K562 (cell line): ENCODE results near the gene SRGAP2C. TPM values are rescaled to one million over a fixed set of nuclear protein-coding genes. Genes with fewer than 3 reads are reported as not detected.
"Not testable (repeated sequence)": the region's sequence is repeated elsewhere in the genome, so short reads cannot be mapped to it uniquely, and the experiment has no call there.

Experiments used
- ATAC-seq: fragments of 200-7000 bp; cut with Tn5 transposase; 3 replicates; pipeline ENCODE4 v1.9.1; 2020; ENCODE audit warnings: moderate library complexity
- BruUV-seq: library from RNA; stranded (reverse); fragments of 400-500 nt; replicated peaks from 2 replicates; lab custom pipeline; 2021; lab: Mats Ljungman, UMichigan
- CTCF ChIA-PET: fragments of 300-600 bp; formaldehyde crosslinking; extraction: SDS; loops from one replicate; lab custom pipeline; 2021; ENCODE audit warnings: low intra/inter-chr PET ratio; lab: Yijun Ruan, JAX
- POLR2A ChIA-PET: fragments of 300-600, 350-650 bp; sonication (Branson Sonifier 250); formaldehyde crosslinking; extraction: SDS; loops from one replicate; lab custom pipeline; 2021; ENCODE audit warnings: antibody characterized with exemption, inconsistent platforms; lab: Yijun Ruan, JAX
- DNase-seq, 4 experiments: peaks; one replicate each; pipeline versions ENCODE4 v3.0.0 to v3.0.0-alpha.2; 2011 to 2018; ENCODE audit warnings: low spot score in 3 of 4, mixed read lengths in 3 of 4; ENCODE audit errors: extremely low read depth in 1 of 4
- FAIRE-seq: peaks from 2 replicates; lab custom pipeline; 2011; peaks lifted over from hg19 to GRCh38; lab: Jason Lieb, UNC
- H2AFZ ChIP-seq: 2 replicates; pipeline ENCODE4 v1.6.0; 2011; ENCODE audit warnings: low read depth, low read length, control low read depth, inconsistent platforms
- H3K27ac ChIP-seq: fragments of 200-600 bp; 3 replicates; pipeline ENCODE4 v1.8.0; 2011; ENCODE audit warnings: low read depth, mild to moderate bottlenecking, control low read depth, inconsistent platforms, low read length, moderate library complexity, mixed read lengths; ENCODE audit errors: extremely low read depth
- H3K27me3 ChIP-seq, 2 experiments: fragments of 300-600 bp in 1 of 2; 2 replicates in 1 of 2; 3 replicates in 1 of 2; pipeline versions ENCODE4 v1.6.0 to v1.8.0; 2011; ENCODE audit warnings: inconsistent platforms in 2 of 2, low read length in 2 of 2, mild to moderate bottlenecking in 1 of 2, mixed read lengths in 1 of 2, moderate library complexity in 1 of 2; ENCODE audit not compliant: control insufficient read depth in 2 of 2, insufficient read depth in 2 of 2
- H3K36me3 ChIP-seq: fragments of 300-600 bp; 3 replicates; pipeline ENCODE4 v1.8.0; 2011; ENCODE audit warnings: mild to moderate bottlenecking, low read length, inconsistent platforms; ENCODE audit not compliant: control insufficient read depth, insufficient read depth
- H3K4me1 ChIP-seq, 2 experiments: fragments of 200-600 bp in 1 of 2; replicated peaks in 1 of 2; 2 replicates in 1 of 2; 3 replicates in 1 of 2; pipeline versions ENCODE4 v1.5.1 to v1.8.0; 2011; ENCODE audit warnings: inconsistent platforms in 2 of 2, low read length in 2 of 2, mild to moderate bottlenecking in 1 of 2, mixed read lengths in 1 of 2, moderate library complexity in 1 of 2; ENCODE audit not compliant: control insufficient read depth in 2 of 2, insufficient read depth in 2 of 2
- H3K4me2 ChIP-seq: 2 replicates; pipeline ENCODE4 v1.6.1; 2011; ENCODE audit warnings: low read length, control low read depth, inconsistent platforms, mixed read lengths; ENCODE audit not compliant: insufficient read depth
- H3K4me3 ChIP-seq: fragments of 200-600 bp; sonication (generic), shearing (Covaris generic); 2 replicates; pipeline ENCODE4 v1.5.1; 2016; ENCODE audit warnings: control low read depth, inconsistent platforms
- H3K79me2 ChIP-seq: fragments of 200-600 bp; 3 replicates; pipeline ENCODE4 v1.8.0; 2011; ENCODE audit warnings: low read length, inconsistent platforms; ENCODE audit not compliant: control insufficient read depth, insufficient read depth
- H3K9ac ChIP-seq, 2 experiments: 2 replicates each; pipeline versions ENCODE4 v1.6.0 to v1.6.1; 2011; ENCODE audit warnings: low read depth in 2 of 2, low read length in 2 of 2, control low read depth in 1 of 2, inconsistent platforms in 1 of 2, mild to moderate bottlenecking in 1 of 2, mixed read lengths in 1 of 2; ENCODE audit not compliant: insufficient read depth in 1 of 2
- H3K9me1 ChIP-seq: one replicate; pipeline ENCODE4 v1.6.0; 2011; ENCODE audit warnings: inconsistent platforms, mild to moderate bottlenecking, low read length, moderate library complexity; ENCODE audit not compliant: control insufficient read depth, insufficient read depth
- H3K9me3 ChIP-seq: replicated peaks from 2 replicates; pipeline ENCODE4 v1.5.1; 2011; ENCODE audit warnings: low read depth, low read length, inconsistent platforms; ENCODE audit not compliant: control insufficient read depth, insufficient read depth
- H4K20me1 ChIP-seq: replicated peaks from 2 replicates; pipeline ENCODE4 v1.6.1; 2011; ENCODE audit warnings: low read length, inconsistent platforms, mixed read lengths; ENCODE audit not compliant: control insufficient read depth, insufficient read depth
- HMBOX1 ChIP-seq: sonication (generic); IDR thresholded peaks from 2 replicates; pipeline ENCODE4 v1.6.1; 2016
- WGBS: fragments of 100-300 bp; shearing (Covaris generic); methylation state at CpG from one replicate; pipeline ENCODE4 v1.1.6; 2016; ENCODE audit warnings: low coverage, mixed read lengths; ENCODE audit not compliant: insufficient coverage; ENCODE audit errors: missing lambda C conversion rate; 5-methylcytosine and 5-hydroxymethylcytosine counted together
- in situ Hi-C: fragments of 300-500 bp; cut with MboI; formaldehyde crosslinking; loops from 4 replicates; pipeline ENCODE4 v1.15.0; 2018; ENCODE audit warnings: inconsistent platforms, mixed read lengths
- intact Hi-C: fragments of 100-400 bp; cut with micrococcal nuclease; formaldehyde crosslinking; loops from 2 replicates; pipeline ENCODE4 v1.14.2; 2022
- polyA plus RNA-seq, 8 experiments: library from polyadenylated mRNA; depleted of rRNA in 4 of 8; stranded (reverse) in 5 of 8; unstranded in 3 of 8; fragments of >200 nt; fragmentation: Nextera tagmentation in 2 of 8; fragmentation: Illumina TruSeq in 1 of 8; extraction: Ambion mirVana in 2 of 8; extraction: Trizol in 1 of 8; gene quantifications; 2 replicates each; pipeline versions ENCODE4 v1.2.1 to v1.2.3, GENCODE V29; 2011 to 2014; ENCODE audit warnings: inconsistent platforms in 1 of 8, missing spikeins in 1 of 8
- total RNA-seq, 7 experiments: library from RNA; depleted of rRNA in 6 of 7; stranded (reverse); fragments of >200 nt in 6 of 7; fragmentation: Illumina TruSeq in 2 of 7; extraction: Trizol in 2 of 7; gene quantifications; 2 replicates each; pipeline versions ENCODE4 v1.2.1 to v1.2.3, GENCODE V29; 2011 to 2021; ENCODE audit warnings: low replicate concordance in 1 of 7

The SRGAP2C gene
- total and polyA plus RNA-seq, 9 of the 15 experiments (the other 6 are each of a cell fraction or from before 2014, with no cell fraction given): 5.0 to 21.1 (median 7.7) TPM

GRCh38 chr1:121226295-121226904, 41.6 kb downstream of the SRGAP2C start:
- H4K20me1 ChIP-seq, DNase-seq, H3K4me3 ChIP-seq, H3K9ac ChIP-seq, intact Hi-C loops, H3K79me2 ChIP-seq, FAIRE-seq, H3K9me1 ChIP-seq, BruUV-seq, H3K9me3 ChIP-seq, POLR2A ChIA-PET, H3K4me2 ChIP-seq, H3K27ac ChIP-seq, CTCF ChIA-PET, H2AFZ ChIP-seq, H3K4me1 ChIP-seq, in situ Hi-C loops, H3K36me3 ChIP-seq, H3K27me3 ChIP-seq: not testable (repeated sequence)
- ATAC-seq: peak; percentile 69
- 13% methylated on average over 2 of the region's 4 CpGs for WGBS
- TF ChIP-seq HMBOX1: 0 out of 2 replicates have a peak, but pooled peaks have one; percentile 61

- BruUV-seq, H3K27me3 ChIP-seq, H3K4me2 ChIP-seq, in situ Hi-C loops, DNase-seq, H3K4me1 ChIP-seq, H3K79me2 ChIP-seq, H4K20me1 ChIP-seq, H2AFZ ChIP-seq, H3K36me3 ChIP-seq, FAIRE-seq, CTCF ChIA-PET, H3K9me1 ChIP-seq, H3K9ac ChIP-seq, POLR2A ChIA-PET, H3K27ac ChIP-seq, H3K4me3 ChIP-seq, intact Hi-C loops, H3K9me3 ChIP-seq: not testable (repeated sequence)
- 0% methylated on average over 1 of the region's 2 CpGs for WGBS
- peak; percentile 66 for ATAC-seq
Observed at GRCh38 chr1:121226925-121227324, 42.1 kb downstream of the SRGAP2C start.

- DNase-seq, H3K79me2 ChIP-seq, H3K27ac ChIP-seq, POLR2A ChIA-PET, H3K4me3 ChIP-seq, H3K36me3 ChIP-seq, H3K4me2 ChIP-seq, intact Hi-C loops, H2AFZ ChIP-seq, H3K4me1 ChIP-seq, FAIRE-seq, H4K20me1 ChIP-seq, H3K9ac ChIP-seq, H3K27me3 ChIP-seq, H3K9me3 ChIP-seq, BruUV-seq, in situ Hi-C loops, H3K9me1 ChIP-seq, CTCF ChIA-PET: not testable (repeated sequence)
- ATAC-seq: peak; percentile 4
- 47% methylated on average over 3 of the region's 9 CpGs for WGBS
Observed at GRCh38 chr1:121227544-121228330, 43.0 kb downstream of the SRGAP2C start.
